GM19025 (cell line): ENCODE data around the gene DLEC1.

Experiments used
- ATAC-seq: cut with Tn5 transposase; IDR thresholded peaks from one replicate; pipeline ENCODE4 v1.9.1; 2021; ENCODE audit warnings: mild to moderate bottlenecking, low read depth, moderate library complexity; ENCODE audit not compliant: unreplicated experiment

The DLEC1 gene

GRCh38 chr3:38118421-38119247 lies 79.6 kb downstream of the DLEC1 start:
- ATAC-seq: no peak

- ATAC-seq: no peak
Observed at GRCh38 chr3:38119248-38119544, 80.2 kb downstream of the DLEC1 start.

- no peak for ATAC-seq
Observed at GRCh38 chr3:38119821-38120692, 81.0 kb downstream of the DLEC1 start.

- no peak for ATAC-seq
Observed at GRCh38 chr3:38120693-38121450, 81.9 kb downstream of the DLEC1 start.

GRCh38 chr3:38121451-38121831 lies 82.4 kb downstream of the DLEC1 start:
- ATAC-seq: no peak

GRCh38 chr3:38121832-38122461 lies 82.9 kb downstream of the DLEC1 start:
- ATAC-seq: no peak

GRCh38 chr3:38122712-38123290 lies 83.8 kb downstream of the DLEC1 start:
- no peak for ATAC-seq

- no peak for ATAC-seq
Observed at GRCh38 chr3:38124324-38125122, 85.5 kb downstream of the DLEC1 start.

- no peak for ATAC-seq
Observed at GRCh38 chr3:38125305-38126120, 86.5 kb downstream of the DLEC1 start.

- ATAC-seq: no peak
Observed at GRCh38 chr3:38126121-38126892, 87.3 kb downstream of the DLEC1 start.

- ATAC-seq: no peak
Observed at GRCh38 chr3:38127611-38128302, 88.7 kb downstream of the DLEC1 start.

GRCh38 chr3:38128303-38128655 lies 89.3 kb downstream of the DLEC1 start:
- ATAC-seq: no peak

- no peak for ATAC-seq
Observed at GRCh38 chr3:38129058-38129457, 90.0 kb downstream of the DLEC1 start.

- no peak for ATAC-seq
Observed at GRCh38 chr3:38130631-38131065, 91.6 kb downstream of the DLEC1 start.

- ATAC-seq: no peak
Observed at GRCh38 chr3:38131621-38132369, 92.8 kb downstream of the DLEC1 start.

GRCh38 chr3:38133209-38133556 lies 94.2 kb downstream of the DLEC1 start:
- ATAC-seq: no peak
